H1 (cell line): Measurements from ENCODE around the gene HTATIP2. TPM values are rescaled to one million over a fixed set of nuclear protein-coding genes. Genes with fewer than 3 reads are reported as not detected.

Experiments used
- CBX5 ChIP-seq: fragments of 300-800, 300-1000 bp; sonication (generic); IDR thresholded peaks from 2 replicates; pipeline ENCODE4 v1.7.1; 2016; ENCODE audit warnings: antibody characterized with exemption, low read length, low read depth
- FOSL1 ChIP-seq: IDR thresholded peaks from 2 replicates; pipeline ENCODE4 v1.6.1; 2011; ENCODE audit warnings: mild to moderate bottlenecking, low read depth, low read length, moderate library complexity; ENCODE audit not compliant: insufficient read depth
- SIN3A ChIP-seq, 2 experiments: IDR thresholded peaks in 1 of 2; conservative IDR thresholded peaks in 1 of 2; 2 replicates each; pipeline ENCODE4 v1.6.1; 2011 to 2012; ENCODE audit warnings: low read length in 2 of 2, improper control_type of control experiment in 1 of 2, low read depth in 1 of 2, mild to moderate bottlenecking in 1 of 2
- SUZ12 ChIP-seq: fragments of 200-600 bp; sonication (generic); IDR thresholded peaks from 2 replicates; pipeline ENCODE4 v1.6.1; 2012; ENCODE audit warnings: mild to moderate bottlenecking, inconsistent platforms, low read length, moderate library complexity, mixed read lengths
- polyA plus RNA-seq, 7 experiments: library from polyadenylated mRNA; depleted of rRNA in 3 of 7; stranded (reverse) in 5 of 7; unstranded in 2 of 7; fragments of >200 nt in 5 of 7; fragments of 200-250 nt in 2 of 7; gene quantifications; 1 replicate in 5 of 7; 2 replicates in 1 of 7; 4 replicates in 1 of 7; pipeline versions ENCODE4 v1.2.1 to v1.2.3, GENCODE V29; 2011 to 2013; ENCODE audit warnings: missing spikeins in 2 of 7, mixed read lengths in 2 of 7
- total RNA-seq: library from RNA; stranded (reverse); fragmentation: NEBNext Ultra II Directional; extraction: Animal tissue kit (Norgen Biotek cat#: 25700); gene quantifications from 2 replicates; pipeline ENCODE4 v1.2.1, GENCODE V29; 2021

HTATIP2 gene
- total and polyA plus RNA-seq, 2 of the 8 experiments (the other 6 are each of a cell fraction or from before 2014, with no cell fraction given): 22.6 to 33.1 TPM

DNA sequence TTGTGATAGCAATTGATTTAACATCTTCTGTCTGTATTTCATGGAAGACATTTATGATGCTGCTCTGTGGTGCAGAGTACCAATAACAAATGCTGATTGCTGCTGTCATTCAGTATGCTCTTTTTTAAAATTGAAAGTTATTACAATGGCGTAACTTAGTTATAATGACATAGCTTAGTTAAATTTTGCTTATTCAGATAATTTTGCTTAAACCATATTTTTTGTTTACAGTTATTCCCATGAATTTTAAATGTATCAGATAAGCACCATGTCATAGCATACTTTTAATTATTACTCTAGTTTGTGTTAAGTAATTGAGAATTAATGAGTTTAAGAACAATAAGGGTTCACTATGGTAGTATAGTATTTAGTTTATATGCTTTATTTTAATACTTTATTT lies 39.5 kb downstream of the HTATIP2 start (continued):
- TF ChIP-seq FOSL1 (no peak), CBX5 (no peak), SUZ12 (no peak), SIN3A (conservative IDR thresholded peaks at IDR 0.05 in 1 of 2, IDR thresholded peaks at IDR 0.05 in 1 of 2; ENCODE audit: low read depth in 1 of 2, low read length in 2 of 2) (no peak)
